Activated CD4-positive, alpha-beta T cell treated with anti-CD3 and anti-CD28 coated beads, Interleukin-2, amount 10 ng/mL, durations not matched to agents 7 days and 5 days (primary cell): ENCODE results near the gene OR7A17. TPM values are rescaled to one million over a fixed set of nuclear protein-coding genes. Genes with fewer than 3 reads are reported as not detected.

Experiments used
- CTCF ChIA-PET: fragments of 350-600 bp; sonication (Branson Sonifier 250); formaldehyde crosslinking; loops from one replicate; lab custom pipeline; 2021; ENCODE audit warnings: antibody characterized with exemption; lab: Charles Lee
- POLR2A ChIA-PET: fragments of 350-600 bp; sonication (Branson Sonifier 250); formaldehyde crosslinking; loops from one replicate; lab custom pipeline; 2021; ENCODE audit warnings: antibody characterized with exemption; lab: Charles Lee
- DNase-seq: peaks from one replicate; pipeline ENCODE4 v3.0.0-alpha.2; 2020
- H3K27ac Mint-ChIP-seq: one replicate; pipeline ENCODE4 v1.8.0; 2021; ENCODE audit warnings: mild to moderate bottlenecking, moderate library complexity, mixed read lengths
- H3K27me3 Mint-ChIP-seq: one replicate; pipeline ENCODE4 v1.8.0; 2021; ENCODE audit warnings: mixed read lengths
- H3K36me3 Mint-ChIP-seq: one replicate; pipeline ENCODE4 v1.8.0; 2021; ENCODE audit warnings: low read depth, mixed read lengths
- H3K4me1 Mint-ChIP-seq: one replicate; pipeline ENCODE4 v1.8.0; 2021; ENCODE audit warnings: mixed read lengths
- H3K4me3 Mint-ChIP-seq: one replicate; pipeline ENCODE4 v1.8.0; 2021; ENCODE audit warnings: mild to moderate bottlenecking, moderate library complexity, mixed read lengths
- H3K9me3 Mint-ChIP-seq: one replicate; pipeline ENCODE4 v1.8.0; 2021; ENCODE audit warnings: mixed read lengths
- total RNA-seq, 2 experiments: library from RNA; stranded (reverse); gene quantifications; one replicate each; pipeline ENCODE4 v1.2.3, GENCODE V29; 2021

Gene OR7A17
- total RNA-seq, 2 experiments from 2014 or later: not detected

GRCh38 chr19:14843169-14843568, 42.8 kb downstream of the OR7A17 start:
- H3K27me3 Mint-ChIP-seq: peaks cover 3% of the 10 kb centered on the region
- no peak overlapping the region for H3K4me3 Mint-ChIP-seq
- POLR2A ChIA-PET: no interaction called here
- H3K27ac Mint-ChIP-seq: no peak overlapping the region
- no peaks in the 10 kb centered on the region for H3K9me3 Mint-ChIP-seq
- CTCF ChIA-PET: no interaction called here
- no peak for DNase-seq
- H3K36me3 Mint-ChIP-seq: no peaks in the 10 kb centered on the region
- H3K4me1 Mint-ChIP-seq: no peaks in the 10 kb centered on the region

- ChIA-PET POLR2A (no interaction called here), CTCF (no interaction called here)
- Mint-ChIP-seq H3K4me3 (no peak overlapping the region), H3K27me3 (no peaks in the 10 kb centered on the region), H3K4me1 (no peaks in the 10 kb centered on the region), H3K27ac (no peak overlapping the region), H3K36me3 (no peaks in the 10 kb centered on the region), H3K9me3 (no peaks in the 10 kb centered on the region)
- DNase-seq: no peak
Observed at GRCh38 chr19:14840206-14840605, 45.7 kb downstream of the OR7A17 start.

GRCh38 chr19:14837391-14837790, 48.5 kb downstream of the OR7A17 start:
- Mint-ChIP-seq H3K27ac (no peak overlapping the region), H3K4me1 (no peaks in the 10 kb centered on the region), H3K9me3 (no peaks in the 10 kb centered on the region), H3K36me3 (no peaks in the 10 kb centered on the region), H3K4me3 (no peak overlapping the region), H3K27me3 (no peaks in the 10 kb centered on the region)
- DNase-seq: no peak
- ChIA-PET POLR2A (no interaction called here), CTCF (no interaction called here)

- no peak within 1 kb of the TSS for H3K4me3 Mint-ChIP-seq
- ChIA-PET CTCF (no interaction called here), POLR2A (no interaction called here)
- H3K4me1 Mint-ChIP-seq: no peaks in the 10 kb centered on the region
- H3K27ac Mint-ChIP-seq: no peak within 1 kb of the TSS
- H3K27me3 Mint-ChIP-seq: no peaks in the 10 kb centered on the region
- DNase-seq: no peak
- no peaks in the 10 kb centered on the region for H3K9me3 Mint-ChIP-seq
- no peaks in the 10 kb centered on the region for H3K36me3 Mint-ChIP-seq
Observed at GRCh38 chr19:14835011-14835410, 50.9 kb downstream of the OR7A17 start, which contains the start of the genes OR7A5 and OR7C1. Gene OR7A5 (minus strand): TSS chr19:14835185. CDS start chr19:14828241, 6,944 bp downstream. Gene OR7C1 (minus strand): TSS chr19:14835185. CDS start chr19:14800136, 35,049 bp downstream.

- ChIA-PET CTCF (no interaction called here), POLR2A (no interaction called here)
- H3K4me1 Mint-ChIP-seq: no peaks in the 10 kb centered on the region
- DNase-seq: no peak
- no peaks in the 10 kb centered on the region for H3K36me3 Mint-ChIP-seq
- no peaks in the 10 kb centered on the region for H3K9me3 Mint-ChIP-seq
- no peak overlapping the region for H3K27ac Mint-ChIP-seq
- H3K27me3 Mint-ChIP-seq: peaks cover 2% of the 10 kb centered on the region
- no peak overlapping the region for H3K4me3 Mint-ChIP-seq
Observed at GRCh38 chr19:14830702-14831101, 55.2 kb downstream of the OR7A17 start.

Other genes with a start within 250 kb of the OR7A17 start
- not detected for gene ADGRE3, start 211.3 kb downstream of the OR7A17 start, total RNA-seq
- 10 to 100 TPM; 12.5 to 14.9 TPM for gene ZNF333, start 196.1 kb downstream of the OR7A17 start, total RNA-seq
- under 1 TPM; 0.42 to 0.73 TPM for gene ADGRE2, start 107.6 kb downstream of the OR7A17 start, total RNA-seq
- gene OR7A5, start 50.9 kb downstream of the OR7A17 start, total RNA-seq: not detected
- not detected for gene OR7C1, start 50.9 kb downstream of the OR7A17 start, total RNA-seq
- not detected for gene OR7A10, start 37.2 kb downstream of the OR7A17 start, total RNA-seq
- not detected for gene OR7C2, start 55.4 kb upstream of the OR7A17 start, total RNA-seq
- not detected for gene SLC1A6, start 93.7 kb upstream of the OR7A17 start, total RNA-seq
- not detected for gene CASP14, start 163.3 kb upstream of the OR7A17 start, total RNA-seq
- not detected for gene OR1I1, start 196.1 kb upstream of the OR7A17 start, total RNA-seq
- gene SYDE1, start 221.3 kb upstream of the OR7A17 start, total RNA-seq: under 1 TPM; 0.15 to 0.29 TPM